Pulmonary artery endothelial cell (primary cell): ENCODE measurements around the gene EGFL8. TPM values are rescaled to one million over a fixed set of nuclear protein-coding genes. Genes with fewer than 3 reads are reported as not detected.
"Not testable (repeated sequence)": the region's sequence is repeated elsewhere in the genome, so short reads cannot be mapped to it uniquely, and the experiment has no call there.

Experiments
- DNase-seq: peaks from one replicate; pipeline ENCODE4 v3.0.0-alpha.2; 2011; ENCODE audit warnings: low read depth, low spot score
- total RNA-seq: library from RNA; depleted of rRNA; stranded (reverse); fragments of >200 nt; gene quantifications from 2 replicates; pipeline ENCODE4 v1.2.3, GENCODE V29; 2014

EGFL8 gene
- total RNA-seq = 1.2 and 1.3 TPM in 2 replicates

- DNase-seq = no peak
Observed at GRCh38 chr6:32164295-32164694, at the start of gene EGFL8. TSS of gene EGFL8 (plus strand) at chr6:32164595. CDS start at chr6:32166166, 1,571 bp downstream.

DNA sequence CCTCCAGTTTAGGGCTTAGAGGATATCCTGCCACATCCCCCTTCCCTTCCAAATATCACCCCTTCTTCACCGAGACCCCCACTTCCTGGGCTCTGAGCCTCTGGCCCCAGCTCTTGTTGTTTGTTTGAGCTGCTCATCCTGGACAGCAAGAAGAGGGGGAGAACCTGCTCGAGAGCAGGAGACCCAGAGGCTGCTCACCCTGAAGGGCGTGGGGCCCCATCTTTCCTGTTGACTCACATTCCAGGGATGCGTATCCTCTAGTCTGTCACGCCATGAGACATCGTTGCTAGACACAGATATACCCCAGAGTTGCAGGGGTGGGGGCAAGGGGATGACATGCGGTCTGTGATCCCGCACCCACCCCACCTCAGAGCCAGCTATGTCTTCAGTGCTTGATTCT, 49.6 kb upstream of the EGFL8 start:
- no peak for DNase-seq

GRCh38 chr6:32115623-32116022, 48.8 kb upstream of the EGFL8 start:
- DNase-seq = no peak

- DNase-seq = no peak
Observed at GRCh38 chr6:32116674-32117073, 47.7 kb upstream of the EGFL8 start.

GRCh38 chr6:32117461-32117860, 46.9 kb upstream of the EGFL8 start:
- DNase-seq = no peak

DNA sequence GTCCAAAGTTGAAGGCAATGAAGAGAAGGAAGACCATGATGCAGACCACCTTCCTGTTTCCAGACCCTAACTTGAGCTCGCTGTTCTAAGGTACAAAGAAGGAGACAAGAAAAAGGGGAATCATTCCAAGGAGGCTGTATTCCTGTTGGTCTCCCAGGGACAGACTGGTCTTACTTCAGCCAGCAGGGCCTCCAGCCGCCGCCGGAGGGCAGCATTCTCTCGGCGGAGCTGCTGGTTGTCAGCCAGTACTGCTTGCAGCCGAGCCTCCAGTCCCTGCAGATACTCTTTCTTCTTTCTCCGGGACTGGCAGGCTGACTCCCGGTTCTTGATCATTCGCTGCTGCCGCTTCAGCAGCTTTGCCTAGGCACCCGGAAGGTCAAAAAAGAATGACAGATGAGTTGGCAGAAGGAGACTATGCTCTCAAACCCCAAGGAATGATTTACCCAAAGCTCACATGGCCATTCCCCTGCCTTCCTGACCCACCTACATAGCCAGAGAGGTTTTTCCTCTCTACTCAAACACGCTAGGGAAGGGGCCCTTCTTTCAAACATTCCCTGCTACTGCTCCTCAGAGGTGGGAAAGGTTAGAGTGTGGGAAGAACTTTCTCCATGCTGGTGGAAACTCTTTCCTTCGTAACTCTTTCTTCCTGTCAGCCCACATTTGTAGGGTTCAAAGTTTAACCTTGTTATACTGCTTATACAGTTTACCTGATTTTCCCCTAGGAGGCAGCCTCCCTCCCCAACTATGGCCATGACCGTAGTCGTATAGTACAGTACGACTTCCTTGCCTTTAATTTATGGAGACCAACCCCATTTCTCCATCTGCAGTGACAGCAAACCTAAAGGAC, 45.4 kb upstream of the EGFL8 start:
- DNase-seq = peak; percentile 59

- DNase-seq = no peak
Observed at GRCh38 chr6:32120573-32121059, 43.8 kb upstream of the EGFL8 start.

- no peak for DNase-seq
Observed at GRCh38 chr6:32123681-32124080, 40.7 kb upstream of the EGFL8 start.

DNA sequence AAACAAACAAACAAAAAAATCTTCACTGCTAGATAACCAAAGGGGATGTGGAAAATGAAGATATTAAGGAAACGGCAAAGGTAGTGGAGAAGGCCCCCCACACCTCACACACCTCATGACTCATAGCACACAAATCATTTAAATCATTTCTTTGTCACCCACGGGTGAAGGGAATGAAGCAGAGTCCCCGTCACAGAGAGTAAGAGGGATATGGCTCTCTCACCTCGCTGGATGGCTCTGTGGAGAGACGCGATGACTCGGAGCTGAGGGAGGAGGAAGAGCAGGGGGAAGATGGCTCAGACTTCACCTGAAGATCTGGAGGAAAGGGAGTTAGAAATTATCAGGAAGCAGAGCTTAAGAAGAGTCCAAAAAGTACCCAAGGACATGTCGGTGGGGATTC, 37.5 kb upstream of the EGFL8 start:
- DNase-seq = no peak

DNA sequence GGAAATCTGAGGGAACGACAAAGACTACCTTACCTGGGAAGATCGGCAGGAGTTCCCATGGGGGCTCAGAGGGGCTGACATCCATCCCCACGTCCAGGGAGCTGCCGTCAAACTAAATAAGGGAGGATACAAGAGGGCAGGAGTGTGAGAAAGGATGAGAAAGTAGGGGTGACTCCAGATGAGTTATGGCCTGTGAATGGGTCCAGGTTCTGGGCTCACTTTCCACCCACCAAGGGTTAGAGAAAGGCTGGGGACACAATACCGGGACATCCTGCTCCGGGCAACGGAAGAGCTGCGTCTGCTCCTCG, 37.0 kb upstream of the EGFL8 start:
- DNase-seq = no peak

GRCh38 chr6:32127717-32128592, 36.4 kb upstream of the EGFL8 start, which contains the start of gene ATF6B:
TSS of gene ATF6B (minus strand) at chr6:32128246. CDS start at chr6:32128207, 39 bp downstream.
- DNase-seq = peak; percentile 99

GRCh38 chr6:32128751-32129296, 35.6 kb upstream of the EGFL8 start:
- no peak for DNase-seq

DNA sequence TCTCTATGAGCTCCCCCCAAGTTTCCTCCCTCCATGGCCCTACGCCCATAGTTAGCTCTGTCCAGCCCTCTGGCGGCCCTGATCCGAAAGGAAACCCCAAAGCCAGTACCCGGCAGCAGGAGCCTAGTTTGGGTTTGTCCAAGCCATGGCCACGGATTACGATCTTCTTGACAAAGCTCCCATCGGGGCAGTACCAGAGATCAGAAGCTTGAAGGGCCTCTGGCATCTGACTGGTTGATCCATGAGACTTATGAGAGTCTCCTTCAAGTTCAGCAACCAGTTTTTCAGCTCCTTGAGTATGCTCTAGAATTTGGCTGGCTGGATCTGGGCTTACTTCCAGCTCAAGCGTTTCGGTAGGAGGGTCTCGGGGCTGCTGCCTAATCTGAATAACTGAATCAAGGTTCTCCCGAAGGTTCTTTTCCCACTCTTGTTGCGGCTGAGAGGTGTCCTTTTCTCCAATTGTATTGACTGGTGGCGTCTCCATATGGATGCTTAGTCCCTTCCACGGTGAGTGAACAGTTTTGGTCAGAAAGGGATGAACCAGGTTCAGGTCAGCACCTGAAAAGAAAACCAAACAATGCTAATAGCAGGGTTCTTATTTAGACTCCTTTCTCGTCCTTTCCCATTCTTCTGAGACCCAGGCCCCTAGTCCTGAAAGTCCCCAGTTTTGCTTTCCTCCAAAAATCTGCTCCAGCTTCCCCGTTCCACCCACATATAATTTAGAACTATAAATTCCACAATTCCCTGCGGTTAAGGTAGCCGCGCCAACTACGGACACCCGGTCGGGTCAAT, 34.9 kb upstream of the EGFL8 start:
- DNase-seq = no peak

DNA sequence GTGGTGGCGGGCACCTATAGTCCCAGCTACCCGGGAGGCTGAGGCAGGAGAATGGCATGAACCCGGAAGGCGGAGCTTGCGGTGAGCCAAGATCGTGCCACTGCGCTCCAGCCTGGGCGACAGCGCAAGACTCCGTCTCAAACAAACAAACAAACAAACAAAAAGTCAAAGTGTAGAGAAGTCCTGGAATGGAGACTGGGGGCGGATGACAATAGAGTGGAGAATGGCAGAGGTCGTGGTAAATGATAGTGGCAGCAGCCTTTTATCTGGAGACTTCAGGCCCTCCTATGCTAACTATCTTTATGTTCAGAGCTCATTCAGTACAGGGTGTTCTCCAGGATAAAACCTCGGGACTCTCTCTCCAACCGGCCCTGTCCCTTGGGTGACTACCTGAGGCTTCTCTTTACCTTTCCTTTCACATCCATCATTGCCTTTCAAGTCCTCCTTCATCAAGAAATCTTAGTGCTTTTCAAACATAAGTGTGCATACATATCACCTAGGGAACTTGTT, 32.9 kb upstream of the EGFL8 start:
- DNase-seq = no peak

DNA sequence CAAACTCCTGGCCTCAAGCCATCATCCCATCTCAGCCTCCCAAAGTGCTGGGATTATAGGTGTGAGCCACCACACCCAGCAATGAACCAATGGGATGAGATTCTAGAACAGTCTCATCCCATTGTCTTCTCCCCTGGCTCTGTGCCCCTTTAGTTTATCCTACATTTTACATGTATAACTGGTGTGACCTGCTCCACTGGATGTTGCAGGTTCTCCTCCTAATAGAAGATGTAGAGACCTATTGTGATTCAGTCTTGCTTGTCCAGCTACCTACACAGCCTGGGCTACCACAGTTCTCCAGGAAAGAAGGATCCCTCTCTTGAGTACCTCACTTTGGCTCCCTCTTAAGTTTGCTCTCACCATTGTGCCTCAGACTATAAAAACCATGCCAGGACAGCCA, 32.3 kb upstream of the EGFL8 start:
- no peak for DNase-seq

GRCh38 chr6:32133786-32134185, 30.6 kb upstream of the EGFL8 start:
- DNase-seq = no peak

DNA sequence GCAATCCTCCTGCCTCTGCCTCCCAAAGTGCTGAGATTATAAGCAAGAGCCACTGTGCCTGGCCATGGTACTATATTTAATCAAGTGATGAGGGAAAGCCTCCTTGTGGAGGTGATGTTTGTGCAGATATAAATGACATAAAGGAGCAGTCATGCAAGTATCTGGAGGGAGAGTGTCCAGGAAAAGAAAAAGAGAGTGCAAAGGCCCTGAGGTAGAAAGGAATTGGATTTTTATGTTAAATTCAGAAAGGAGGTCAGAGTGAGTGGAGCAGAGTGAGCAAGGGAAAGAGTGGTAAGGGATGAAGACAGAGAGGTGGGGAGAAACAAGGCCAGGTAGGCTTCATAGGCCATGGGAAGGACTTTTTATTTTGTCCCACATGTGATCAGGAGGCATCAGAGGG, 26.9 kb upstream of the EGFL8 start:
- DNase-seq = no peak

- no peak for DNase-seq
Observed at GRCh38 chr6:32139590-32139989, 24.8 kb upstream of the EGFL8 start.

GRCh38 chr6:32140420-32141046, 23.9 kb upstream of the EGFL8 start:
- no peak for DNase-seq

DNA sequence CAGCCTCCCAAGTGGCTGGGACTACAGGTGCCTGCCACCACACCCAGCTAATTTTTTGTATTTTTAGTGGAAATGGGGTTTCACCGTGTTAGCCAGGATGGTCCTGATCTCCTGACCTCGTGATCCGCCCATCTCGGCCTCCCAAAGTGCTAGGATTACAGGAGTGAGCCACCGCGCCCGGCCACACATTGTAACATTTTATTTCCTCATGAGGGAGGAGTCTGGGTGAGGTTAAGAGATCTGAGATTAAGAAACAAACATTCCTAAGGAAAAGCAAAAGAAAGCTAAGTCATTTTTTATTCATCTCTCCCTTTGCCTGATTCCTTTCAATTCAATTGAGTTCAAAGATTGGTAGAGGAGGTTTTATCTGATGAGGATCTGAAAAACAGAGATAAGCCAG, 20.2 kb upstream of the EGFL8 start:
- not testable (repeated sequence) for DNase-seq

- no peak for DNase-seq
Observed at GRCh38 chr6:32146287-32146686, 18.1 kb upstream of the EGFL8 start.
